Measurements from ENCODE around the gene PKNOX2. TPM values are rescaled to one million over a fixed set of nuclear protein-coding genes. Genes with fewer than 3 reads are reported as not detected.

PKNOX2 gene
- total RNA-seq, 2 experiments from 2014 or later: not detected

GRCh38 chr11:125190566-125190965 lies 26.0 kb downstream of the PKNOX2 start:
- ChIA-PET CTCF (ENCODE audit: unreplicated experiment) (no interaction called here), POLR2A (no interaction called here)
- Histone ChIP-seq H3K9me3 (ENCODE audit: low read length) (no peaks in the 10 kb centered on the region), H3K27ac (ENCODE audit: low read depth, low read length, poor library complexity, severe bottlenecking) (no peak overlapping the region), H3K4me2 (ENCODE audit: low read length) (no peak overlapping the region), H3K79me2 (ENCODE audit: insufficient read depth, low read depth, low read length) (no peaks in the 10 kb centered on the region), H3K9me2 (ENCODE audit: insufficient read depth, low read length) (no peaks in the 10 kb centered on the region), H3K4me3 (ENCODE audit: low read depth, low read length, poor library complexity, severe bottlenecking) (no peak overlapping the region), H4K20me1 (ENCODE audit: insufficient read depth, low read length) (no peaks in the 10 kb centered on the region), H3K36me3 (ENCODE audit: insufficient read depth, low read length) (no peaks in the 10 kb centered on the region), H2AFZ (ENCODE audit: low read length) (no peak overlapping the region), H3K4me1 (ENCODE audit: insufficient read depth, low read length, poor library complexity, severe bottlenecking) (no peaks in the 10 kb centered on the region)
- DNase-seq (ENCODE audit: low spot score): no peak
- intact Hi-C loops (cut with micrococcal nuclease; ENCODE audit: unreplicated experiment): no loop called here
- no peak for TF ChIP-seq EZH2phosphoT487 (IDR thresholded peaks at IDR 0.05; ENCODE audit: borderline replicate concordance, low read depth, low read length)
- TF ChIP-seq, protein P1, sequence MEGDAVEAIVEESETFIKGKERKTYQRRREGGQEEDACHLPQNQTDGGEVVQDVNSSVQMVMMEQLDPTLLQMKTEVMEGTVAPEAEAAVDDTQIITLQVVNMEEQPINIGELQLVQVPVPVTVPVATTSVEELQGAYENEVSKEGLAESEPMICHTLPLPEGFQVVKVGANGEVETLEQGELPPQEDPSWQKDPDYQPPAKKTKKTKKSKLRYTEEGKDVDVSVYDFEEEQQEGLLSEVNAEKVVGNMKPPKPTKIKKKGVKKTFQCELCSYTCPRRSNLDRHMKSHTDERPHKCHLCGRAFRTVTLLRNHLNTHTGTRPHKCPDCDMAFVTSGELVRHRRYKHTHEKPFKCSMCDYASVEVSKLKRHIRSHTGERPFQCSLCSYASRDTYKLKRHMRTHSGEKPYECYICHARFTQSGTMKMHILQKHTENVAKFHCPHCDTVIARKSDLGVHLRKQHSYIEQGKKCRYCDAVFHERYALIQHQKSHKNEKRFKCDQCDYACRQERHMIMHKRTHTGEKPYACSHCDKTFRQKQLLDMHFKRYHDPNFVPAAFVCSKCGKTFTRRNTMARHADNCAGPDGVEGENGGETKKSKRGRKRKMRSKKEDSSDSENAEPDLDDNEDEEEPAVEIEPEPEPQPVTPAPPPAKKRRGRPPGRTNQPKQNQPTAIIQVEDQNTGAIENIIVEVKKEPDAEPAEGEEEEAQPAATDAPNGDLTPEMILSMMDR (conservative IDR thresholded peaks at IDR 0.05; ENCODE audit: low read length): no peak
- no TSS peak for BruUV-seq (replicated peaks)

DNA sequence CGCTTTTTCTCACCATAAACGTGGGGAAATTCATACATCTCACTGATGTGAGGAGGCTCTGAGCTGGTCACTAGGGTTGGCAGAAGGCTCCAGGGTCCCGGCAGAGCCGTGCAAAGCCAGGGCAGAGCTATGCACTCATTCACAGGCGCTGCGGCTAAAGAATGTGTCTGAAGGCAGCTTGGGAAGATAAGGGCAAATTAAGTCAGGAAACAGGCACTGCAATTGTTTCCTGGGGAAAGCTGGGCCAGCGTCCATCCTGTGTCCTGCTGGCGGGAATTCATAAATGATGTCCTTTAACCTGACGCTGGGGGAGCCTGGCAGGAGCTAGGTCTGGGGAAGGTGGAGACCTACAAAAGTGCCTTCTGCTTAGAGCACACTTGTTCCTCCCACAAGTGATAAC lies 27.6 kb downstream of the PKNOX2 start:
- Histone ChIP-seq H3K4me3 (ENCODE audit: low read depth, low read length, poor library complexity, severe bottlenecking) (no peak overlapping the region), H2AFZ (ENCODE audit: low read length) (no peak overlapping the region), H3K9me2 (ENCODE audit: insufficient read depth, low read length) (no peaks in the 10 kb centered on the region), H3K4me1 (ENCODE audit: insufficient read depth, low read length, poor library complexity, severe bottlenecking) (no peaks in the 10 kb centered on the region), H3K27ac (ENCODE audit: low read depth, low read length, poor library complexity, severe bottlenecking) (no peak overlapping the region), H4K20me1 (ENCODE audit: insufficient read depth, low read length) (no peaks in the 10 kb centered on the region), H3K36me3 (ENCODE audit: insufficient read depth, low read length) (no peaks in the 10 kb centered on the region), H3K4me2 (ENCODE audit: low read length) (no peak overlapping the region), H3K9me3 (ENCODE audit: low read length) (no peaks in the 10 kb centered on the region), H3K79me2 (ENCODE audit: insufficient read depth, low read depth, low read length) (no peaks in the 10 kb centered on the region)
- intact Hi-C loops (cut with micrococcal nuclease; ENCODE audit: unreplicated experiment): no loop called here
- POLR2A ChIA-PET: no interaction called here
- CTCF ChIA-PET (ENCODE audit: unreplicated experiment): no interaction called here
- BruUV-seq (replicated peaks): no TSS peak
- DNase-seq (ENCODE audit: low spot score): no peak
- no peak for TF ChIP-seq EZH2phosphoT487 (IDR thresholded peaks at IDR 0.05; ENCODE audit: borderline replicate concordance, low read depth, low read length)
- TF ChIP-seq, protein P1 (conservative IDR thresholded peaks at IDR 0.05; ENCODE audit: low read length): no peak

- Histone ChIP-seq H3K9me3 (ENCODE audit: low read length) (no peaks in the 10 kb centered on the region), H3K36me3 (ENCODE audit: insufficient read depth, low read length) (no peaks in the 10 kb centered on the region), H3K4me2 (ENCODE audit: low read length) (no peak overlapping the region), H3K27ac (ENCODE audit: low read depth, low read length, poor library complexity, severe bottlenecking) (no peak overlapping the region), H3K4me3 (ENCODE audit: low read depth, low read length, poor library complexity, severe bottlenecking) (no peak overlapping the region), H3K9me2 (ENCODE audit: insufficient read depth, low read length) (no peaks in the 10 kb centered on the region), H3K79me2 (ENCODE audit: insufficient read depth, low read depth, low read length) (no peaks in the 10 kb centered on the region), H4K20me1 (ENCODE audit: insufficient read depth, low read length) (no peaks in the 10 kb centered on the region), H2AFZ (ENCODE audit: low read length) (no peak overlapping the region), H3K4me1 (ENCODE audit: insufficient read depth, low read length, poor library complexity, severe bottlenecking) (no peaks in the 10 kb centered on the region)
- BruUV-seq (replicated peaks): no TSS peak
- TF ChIP-seq EZH2phosphoT487 (IDR thresholded peaks at IDR 0.05; ENCODE audit: borderline replicate concordance, low read depth, low read length): no peak
- TF ChIP-seq, protein P1 (conservative IDR thresholded peaks at IDR 0.05; ENCODE audit: low read length): no peak
- ChIA-PET CTCF (ENCODE audit: unreplicated experiment) (no interaction called here), POLR2A (no interaction called here)
- intact Hi-C loops (cut with micrococcal nuclease; ENCODE audit: unreplicated experiment): no loop called here
- no peak for DNase-seq (ENCODE audit: low spot score)
Observed at GRCh38 chr11:125192717-125193415, 28.3 kb downstream of the PKNOX2 start.

All from OCI-LY7 (cell line).